Muscle layer of colon (tissue), 2 donors: Measurements from ENCODE around the gene ORMDL2.
A peak's percentile ranks its signal among the peaks of the same experiment; 100 is the strongest.

ENCODE experiments used
- H3K27ac ChIP-seq: one replicate; pipeline ENCODE4 v1.7.0; 2013; ENCODE audit warnings: low read depth, mild to moderate bottlenecking, low read length, moderate library complexity
- H3K27me3 ChIP-seq, 2 donors: one replicate each; pipeline ENCODE4 v1.7.0; 2013; ENCODE audit warnings: low read length in 2 of 2, mild to moderate bottlenecking in 2 of 2; ENCODE audit not compliant: insufficient read depth in 2 of 2, control insufficient read depth in 1 of 2
- H3K36me3 ChIP-seq: one replicate; pipeline ENCODE4 v1.7.0; 2013; ENCODE audit warnings: mild to moderate bottlenecking, low read length; ENCODE audit not compliant: insufficient read depth
- H3K4me1 ChIP-seq: one replicate; pipeline ENCODE4 v1.7.0; 2013; ENCODE audit warnings: mild to moderate bottlenecking, low read length; ENCODE audit not compliant: insufficient read depth
- H3K4me3 ChIP-seq, 2 donors: one replicate each; pipeline ENCODE4 v1.7.0; 2013; ENCODE audit warnings: low read length in 2 of 2, low read depth in 1 of 2, mild to moderate bottlenecking in 1 of 2, moderate library complexity in 1 of 2
- H3K9ac ChIP-seq: one replicate; pipeline ENCODE4 v1.7.0; 2013; ENCODE audit warnings: low read length
- H3K9me3 ChIP-seq: one replicate; pipeline ENCODE4 v1.7.0; 2013; ENCODE audit warnings: mild to moderate bottlenecking, low read length
- donor health status: abdominal sarcoma.
- donor health status: Adenocarcinoma of cecum.

Gene ORMDL2

GRCh38 chr12:55812088-55812487 is 5.8 kb upstream of the ORMDL2 start:
- Histone ChIP-seq H3K4me3 (no peak overlapping the region), H3K27me3 (no peaks in the 10 kb centered on the region), H3K27ac (no peak overlapping the region), H3K36me3 (peaks cover 14% of the 10 kb centered on the region), H3K9me3 (no peaks in the 10 kb centered on the region), H3K4me1 (peaks cover 28% of the 10 kb centered on the region), H3K9ac (no peak overlapping the region)

DNA sequence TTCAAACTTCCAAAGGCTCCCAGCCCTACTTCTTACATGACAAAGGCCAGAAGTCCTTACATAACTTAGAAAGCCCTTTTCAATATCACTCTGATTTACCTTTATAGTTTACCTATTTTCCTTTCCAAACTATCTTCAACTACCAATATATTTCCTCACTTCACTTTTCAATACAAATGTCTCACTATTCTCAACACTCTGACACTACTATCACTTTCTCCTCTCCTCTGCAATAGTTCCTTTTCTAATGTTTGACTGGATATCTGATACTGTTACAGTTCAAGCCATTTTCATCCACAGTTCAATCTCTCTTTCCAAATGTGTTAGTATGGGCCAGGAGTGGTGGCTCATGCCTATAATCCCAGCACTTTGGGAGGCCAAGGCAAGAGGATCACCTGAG is 3.6 kb upstream of the ORMDL2 start:
- Histone ChIP-seq H3K27ac (no peak overlapping the region), H3K4me3 (no peak overlapping the region), H3K27me3 (no peaks in the 10 kb centered on the region), H3K9ac (no peak overlapping the region), H3K4me1 (peaks cover 35% of the 10 kb centered on the region), H3K9me3 (no peaks in the 10 kb centered on the region), H3K36me3 (peaks cover 13% of the 10 kb centered on the region)

GRCh38 chr12:55815473-55815872 is 2.4 kb upstream of the ORMDL2 start:
- H3K4me1 ChIP-seq = peaks cover 35% of the 10 kb centered on the region
- no peaks in the 10 kb centered on the region for H3K9me3 ChIP-seq
- no peak overlapping the region for H3K9ac ChIP-seq
- no peak overlapping the region for H3K27ac ChIP-seq
- peak overlapping the region in 1 of 2 donors; percentile 30 for H3K4me3 ChIP-seq
- H3K36me3 ChIP-seq = peaks cover 25% of the 10 kb centered on the region
- H3K27me3 ChIP-seq = no peaks in the 10 kb centered on the region

- Histone ChIP-seq H3K9ac (peak overlapping the region; percentile 100), H3K27me3 (no peaks in the 10 kb centered on the region), H3K4me3 (peak overlapping the region; percentile 98 to 99), H3K9me3 (no peaks in the 10 kb centered on the region), H3K4me1 (peaks cover 35% of the 10 kb centered on the region), H3K27ac (peak overlapping the region; percentile 93), H3K36me3 (peaks cover 39% of the 10 kb centered on the region)
Observed at GRCh38 chr12:55816881-55817344, 928 bp upstream of the ORMDL2 start.

- Histone ChIP-seq H3K4me1 (peaks cover 35% of the 10 kb centered on the region), H3K36me3 (peaks cover 52% of the 10 kb centered on the region), H3K27ac (peak overlapping the region; percentile 59), H3K4me3 (peak overlapping the region; percentile 59 to 99), H3K9ac (peak overlapping the region; percentile 57), H3K27me3 (no peaks in the 10 kb centered on the region), H3K9me3 (no peaks in the 10 kb centered on the region)
Observed at GRCh38 chr12:55818140-55818728, 393 bp downstream of the ORMDL2 start.

GRCh38 chr12:55818886-55819285 is 1.0 kb downstream of the ORMDL2 start:
- no peaks in the 10 kb centered on the region for H3K27me3 ChIP-seq

DNA sequence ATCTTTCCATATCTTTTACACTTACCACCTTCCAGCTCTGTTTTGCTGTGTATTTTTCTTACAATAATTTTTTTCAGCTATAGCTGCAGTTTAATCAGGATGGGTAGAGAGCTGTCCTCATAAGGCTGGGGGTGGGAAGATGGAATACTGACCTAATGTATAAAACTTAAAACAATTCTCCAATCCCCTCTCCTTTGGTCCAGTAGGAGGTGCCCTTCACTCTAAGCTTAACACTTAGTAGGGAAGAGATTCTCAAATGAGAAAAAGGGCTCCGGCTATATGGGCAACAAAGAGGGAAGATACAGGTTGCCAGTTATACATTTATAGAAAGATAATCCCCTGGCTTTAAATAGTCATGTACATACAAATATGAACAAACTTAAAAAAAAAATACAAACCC is 2.8 kb downstream of the ORMDL2 start:
- peaks cover 16% of the 10 kb centered on the region for H3K4me1 ChIP-seq
- H3K9me3 ChIP-seq = no peaks in the 10 kb centered on the region
- H3K4me3 ChIP-seq = no peak overlapping the region
- no peak overlapping the region for H3K27ac ChIP-seq
- no peaks in the 10 kb centered on the region for H3K27me3 ChIP-seq
- H3K36me3 ChIP-seq = peaks cover 46% of the 10 kb centered on the region
- no peak overlapping the region for H3K9ac ChIP-seq

More at GRCh38 chr12:55818886-55819285, 1.0 kb downstream of the ORMDL2 start:
- H3K4me1 ChIP-seq = peaks cover 33% of the 10 kb centered on the region
- peak overlapping the region in 1 of 2 donors; percentile 99 for H3K4me3 ChIP-seq
- no peak overlapping the region for H3K9ac ChIP-seq
- peaks cover 53% of the 10 kb centered on the region for H3K36me3 ChIP-seq
- no peaks in the 10 kb centered on the region for H3K9me3 ChIP-seq
- H3K27ac ChIP-seq = peak overlapping the region; percentile 59

DNA sequence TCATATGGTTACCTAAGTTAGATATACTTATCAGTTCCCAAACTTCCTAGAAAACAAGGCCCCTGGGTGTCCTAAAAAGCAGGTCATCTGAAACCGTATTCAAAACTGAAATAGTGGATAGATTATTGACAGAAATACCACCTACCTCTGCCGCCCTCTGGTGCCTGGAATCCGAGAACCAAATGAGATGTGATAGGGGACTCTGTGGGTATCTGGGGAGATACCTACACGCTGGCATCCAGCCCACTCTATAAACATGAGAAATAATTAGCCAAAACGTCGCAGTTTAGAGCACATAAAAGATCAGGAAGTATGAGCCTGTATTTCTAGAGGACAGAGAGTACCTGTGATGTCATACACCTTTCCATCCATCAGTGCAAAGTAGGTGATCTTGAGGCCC is 4.4 kb downstream of the ORMDL2 start:
- Histone ChIP-seq H3K4me3 (no peak overlapping the region), H3K4me1 (peaks cover 10% of the 10 kb centered on the region), H3K27ac (no peak overlapping the region), H3K9me3 (no peaks in the 10 kb centered on the region), H3K36me3 (peaks cover 46% of the 10 kb centered on the region), H3K9ac (no peak overlapping the region), H3K27me3 (no peaks in the 10 kb centered on the region)

DNA sequence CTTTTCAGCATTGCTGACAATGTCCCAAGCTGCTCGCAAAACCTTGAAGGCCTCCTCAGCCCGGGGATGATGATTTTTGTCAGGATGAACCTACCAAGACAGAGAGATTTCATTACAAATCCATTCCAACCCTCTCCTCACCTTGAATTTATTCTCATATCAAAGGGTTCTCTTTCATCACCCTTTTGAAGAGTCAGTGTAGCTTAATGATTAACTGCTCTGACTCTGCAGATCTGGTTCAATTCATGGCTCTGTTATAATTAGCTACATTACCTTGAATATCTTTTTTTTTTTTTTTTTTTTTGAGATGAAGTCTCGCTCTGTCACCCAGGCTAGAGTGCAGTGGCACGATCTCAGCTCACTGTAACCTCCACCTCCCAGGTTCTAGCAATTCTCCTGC is 5.6 kb downstream of the ORMDL2 start:
- H3K27ac ChIP-seq = no peak overlapping the region

DNA sequence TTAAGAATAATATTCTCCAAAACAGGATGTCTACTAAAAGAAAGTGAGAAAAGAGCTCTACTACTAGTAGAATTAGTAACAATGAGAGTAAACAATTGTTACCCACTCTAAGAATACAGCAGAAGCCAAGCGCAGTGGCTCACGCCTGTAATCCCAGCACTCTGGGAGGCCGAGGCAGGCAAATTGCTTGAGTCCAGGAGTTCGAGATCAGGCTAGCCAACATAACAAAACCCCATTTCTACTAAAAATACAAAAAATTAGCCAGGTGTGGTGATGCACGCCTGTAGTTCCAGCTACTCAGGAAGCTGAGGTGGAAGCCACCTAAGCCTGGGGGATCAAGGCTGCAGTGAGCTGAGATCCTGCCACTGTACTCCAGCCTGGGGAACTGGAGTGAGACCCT is 6.9 kb downstream of the ORMDL2 start:
- Histone ChIP-seq H3K9ac (no peak overlapping the region), H3K4me1 (peaks cover 19% of the 10 kb centered on the region), H3K4me3 (no peak overlapping the region), H3K36me3 (peaks cover 47% of the 10 kb centered on the region), H3K9me3 (no peaks in the 10 kb centered on the region), H3K27me3 (no peaks in the 10 kb centered on the region), H3K27ac (no peak overlapping the region)

More for the DNA sequence above, 5.6 kb downstream of the ORMDL2 start:
- Histone ChIP-seq H3K4me1 (peaks cover 19% of the 10 kb centered on the region), H3K27me3 (no peaks in the 10 kb centered on the region), H3K36me3 (peaks cover 57% of the 10 kb centered on the region), H3K4me3 (no peak overlapping the region), H3K9ac (no peak overlapping the region), H3K9me3 (no peaks in the 10 kb centered on the region)

DNA sequence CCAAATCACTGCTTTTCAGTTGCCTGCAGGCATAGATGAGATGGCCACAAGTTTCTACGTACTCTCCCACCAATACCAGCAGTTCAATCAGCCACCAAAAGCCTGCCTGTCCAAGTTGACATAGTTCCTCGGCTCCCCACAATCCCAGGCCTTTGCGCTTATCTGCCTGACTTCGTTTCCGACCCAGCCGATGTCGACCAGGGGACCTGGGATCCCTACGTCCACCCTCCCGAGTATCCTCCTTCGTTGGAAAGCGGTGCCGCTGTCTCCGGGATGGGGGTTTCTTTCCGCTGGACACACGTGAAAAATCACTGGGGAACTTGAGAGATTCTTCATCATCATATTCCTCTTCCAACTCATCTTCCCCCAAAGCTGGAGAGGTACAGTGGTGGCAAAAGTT is 10.0 kb downstream of the ORMDL2 start:
- Histone ChIP-seq H3K4me1 (peaks cover 23% of the 10 kb centered on the region), H3K4me3 (no peak overlapping the region), H3K36me3 (peaks cover 17% of the 10 kb centered on the region), H3K9me3 (no peaks in the 10 kb centered on the region), H3K27me3 (no peaks in the 10 kb centered on the region), H3K9ac (peak overlapping the region; percentile 14), H3K27ac (peak overlapping the region; percentile 74)

GRCh38 chr12:55828357-55828756 is 10.5 kb downstream of the ORMDL2 start:
- Histone ChIP-seq H3K9me3 (no peaks in the 10 kb centered on the region), H3K9ac (no peak overlapping the region), H3K4me1 (peaks cover 23% of the 10 kb centered on the region), H3K27me3 (no peaks in the 10 kb centered on the region), H3K4me3 (peak overlapping the region; percentile 56 to 58), H3K36me3 (peaks cover 11% of the 10 kb centered on the region), H3K27ac (peak overlapping the region; percentile 74)
